Endothelial cell of umbilical vein (primary cell): ENCODE results near the gene IFNB1. TPM values are rescaled to one million over a fixed set of nuclear protein-coding genes. Genes with fewer than 3 reads are reported as not detected.

Source experiments
- BruUV-seq: library from RNA; stranded (reverse); fragments of 400-500 nt; replicated peaks from 2 replicates; lab custom pipeline; 2021; lab: Mats Ljungman, UMichigan
- CTCF ChIA-PET: fragments of 300-600, 350-600 bp; sonication (Branson Sonifier 250); formaldehyde crosslinking; loops from one replicate; lab custom pipeline; 2021; ENCODE audit warnings: antibody characterized with exemption, inconsistent platforms; lab: Charles Lee
- POLR2A ChIA-PET: fragments of 300-600, 350-600 bp; sonication (Branson Sonifier 250); formaldehyde crosslinking; loops from one replicate; lab custom pipeline; 2021; ENCODE audit warnings: antibody characterized with exemption, inconsistent platforms; lab: Charles Lee
- DNase-seq: peaks from one replicate; pipeline ENCODE4 v3.0.0-alpha.2; 2011; ENCODE audit warnings: low read depth, low spot score
- FAIRE-seq: peaks from 2 replicates; lab custom pipeline; 2011; peaks lifted over from hg19 to GRCh38; lab: Jason Lieb, UNC
- H2AFZ ChIP-seq: 2 replicates; pipeline ENCODE4 v1.6.0; 2012; ENCODE audit warnings: low read depth, low read length, control low read depth, inconsistent platforms
- H3K27ac ChIP-seq: 2 replicates; pipeline ENCODE4 v1.5.1; 2011; ENCODE audit warnings: low read depth, mild to moderate bottlenecking, control low read depth, low read length, moderate library complexity; ENCODE audit not compliant: insufficient read depth
- H3K27me3 ChIP-seq, 2 experiments: 2 replicates each; pipeline versions ENCODE4 v1.6.0 to v1.6.1; 2011; ENCODE audit warnings: low read length in 2 of 2, mixed read lengths in 1 of 2; ENCODE audit not compliant: control insufficient read depth in 2 of 2, insufficient read depth in 2 of 2
- H3K36me3 ChIP-seq, 2 experiments: 2 replicates in 1 of 2; 3 replicates in 1 of 2; pipeline ENCODE4 v1.5.1; 2011; ENCODE audit warnings: low read length in 2 of 2, mild to moderate bottlenecking in 1 of 2, moderate library complexity in 1 of 2; ENCODE audit not compliant: control insufficient read depth in 2 of 2, insufficient read depth in 2 of 2; ENCODE audit errors: extremely low read depth in 1 of 2
- H3K4me1 ChIP-seq: 3 replicates; pipeline ENCODE4 v1.5.1; 2011; ENCODE audit warnings: mild to moderate bottlenecking, low read length; ENCODE audit not compliant: control insufficient read depth, insufficient read depth; ENCODE audit errors: extremely low read depth
- H3K4me2 ChIP-seq: 2 replicates; pipeline ENCODE4 v1.6.1; 2011; ENCODE audit warnings: low read length, control low read depth, mixed read lengths; ENCODE audit not compliant: insufficient read depth
- H3K4me3 ChIP-seq, 3 experiments: fragments of 200-600 bp in 1 of 3; sonication (generic), shearing (Covaris generic) in 1 of 3; replicated peaks in 1 of 3; 2 replicates each; pipeline ENCODE4 v1.5.1; 2011 to 2016; ENCODE audit warnings: control low read depth in 3 of 3, low read length in 3 of 3, mild to moderate bottlenecking in 2 of 3, inconsistent platforms in 1 of 3, low read depth in 1 of 3, moderate library complexity in 1 of 3; ENCODE audit not compliant: insufficient read depth in 1 of 3
- H3K79me2 ChIP-seq: 2 replicates; pipeline ENCODE4 v1.6.0; 2012; ENCODE audit warnings: low read length, inconsistent platforms; ENCODE audit not compliant: control insufficient read depth, insufficient read depth
- H3K9ac ChIP-seq: replicated peaks from 2 replicates; pipeline ENCODE3; 2011; ENCODE audit warnings: low read length, control low read depth; ENCODE audit not compliant: insufficient read depth; ENCODE audit errors: extremely low read depth
- H3K9me1 ChIP-seq: replicated peaks from 3 replicates; pipeline ENCODE4 v1.6.0; 2011; ENCODE audit warnings: mild to moderate bottlenecking, low read length; ENCODE audit not compliant: control insufficient read depth, insufficient read depth; ENCODE audit errors: extremely low read depth
- H3K9me3 ChIP-seq: replicated peaks from 2 replicates; pipeline ENCODE4 v1.5.1; 2012; ENCODE audit warnings: low read length, inconsistent platforms; ENCODE audit not compliant: control insufficient read depth, insufficient read depth
- H4K20me1 ChIP-seq: replicated peaks from 2 replicates; pipeline ENCODE3; 2011; ENCODE audit warnings: mild to moderate bottlenecking, low read length; ENCODE audit not compliant: control insufficient read depth, insufficient read depth; ENCODE audit errors: extremely low read depth
- EZH2 ChIP-seq: IDR thresholded peaks from 2 replicates; pipeline ENCODE4 v1.6.1; 2012; ENCODE audit warnings: borderline replicate concordance, low read depth, mild to moderate bottlenecking, moderate library complexity, low read length, inconsistent platforms; ENCODE audit not compliant: severe bottlenecking
- FOS ChIP-seq: IDR thresholded peaks from 2 replicates; pipeline ENCODE4 v1.6.1; 2011; ENCODE audit warnings: mild to moderate bottlenecking, low read length, moderate library complexity, borderline replicate concordance; ENCODE audit not compliant: insufficient read depth
- MYC ChIP-seq: IDR thresholded peaks from one replicate; pipeline ENCODE4 v1.6.1; 2011; ENCODE audit warnings: mild to moderate bottlenecking, low read depth, low read length
- POLR2A ChIP-seq: IDR thresholded peaks from 2 replicates; pipeline ENCODE4 v1.6.1; 2012; ENCODE audit warnings: low read depth, mild to moderate bottlenecking, control low read depth, low read length
- POLR2AphosphoS5 ChIP-seq: IDR thresholded peaks from 2 replicates; pipeline ENCODE4 v1.6.1; 2012; ENCODE audit warnings: low read depth, mild to moderate bottlenecking, control low read depth, low read length, moderate library complexity; ENCODE audit not compliant: insufficient read depth
- dilution Hi-C: fragments of 300-500 bp; cut with MboI; formaldehyde crosslinking; loops from one replicate; pipeline ENCODE4 v1.15.0; 2019; ENCODE audit warnings: low sequenced_read_pairs; ENCODE audit not compliant: extremely low pct_ligation_motif_present
- intact Hi-C: fragments of 100-400 bp; cut with micrococcal nuclease; formaldehyde crosslinking; loops from one replicate; pipeline ENCODE4 v1.10.0; 2022
- polyA plus RNA-seq, 4 experiments: library from polyadenylated mRNA; depleted of rRNA in 3 of 4; stranded (reverse) in 3 of 4; unstranded in 1 of 4; fragments of >200 nt; gene quantifications; 2 replicates each; pipeline versions ENCODE4 v1.2.1 to v1.2.3, GENCODE V29; 2011 to 2012; ENCODE audit warnings: missing spikeins in 1 of 4
- total RNA-seq: library from RNA; stranded (reverse); gene quantifications from 2 replicates; pipeline ENCODE4 v1.2.3, GENCODE V29; 2021
- TF ChIP-seq, protein P1 (sequence below): IDR thresholded peaks from 2 replicates; pipeline ENCODE4 v1.6.1; 2011; ENCODE audit not compliant: insufficient read depth, insufficient read length

IFNB1 gene
- total and polyA plus RNA-seq, 2 donors (not counting 3 experiments of a cell fraction or from before 2014, with no cell fraction given) = not detected

DNA sequence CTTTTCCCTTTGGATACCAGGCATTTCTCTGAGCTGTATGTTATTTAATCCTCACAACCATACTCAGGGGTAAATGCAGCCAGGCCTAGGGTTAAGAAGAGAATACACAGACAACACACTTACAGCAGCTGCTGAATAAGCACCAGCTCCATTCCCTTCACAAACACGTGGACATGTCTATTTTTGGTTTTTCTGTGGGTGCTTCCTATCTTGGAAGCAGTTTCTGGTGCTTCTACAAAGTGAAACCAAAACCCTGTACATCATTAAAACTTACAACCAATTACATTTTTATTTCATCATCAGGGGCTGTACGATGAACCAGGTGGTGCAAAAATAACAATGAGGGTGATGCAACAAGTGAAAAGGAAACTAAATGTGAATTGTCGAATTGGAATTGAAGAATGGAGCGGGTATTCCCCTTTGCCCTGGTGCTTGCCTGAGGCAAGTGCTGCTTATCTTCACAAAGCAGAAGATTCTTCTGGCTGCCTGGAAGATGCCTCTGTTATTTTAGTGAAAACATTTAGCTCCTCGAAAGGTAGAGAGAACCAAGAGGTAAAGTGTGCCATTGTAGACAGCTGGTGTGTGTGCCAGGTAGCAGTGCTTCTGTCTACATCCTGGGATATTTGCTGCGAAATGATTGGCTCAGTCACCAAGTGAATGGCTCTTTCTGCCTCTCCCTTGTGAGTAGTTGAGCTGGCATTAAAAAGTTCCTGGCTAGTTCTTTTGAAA, 18.6 kb upstream of the IFNB1 start:
- no peak for TF ChIP-seq MYC
- TF ChIP-seq EZH2 = no peak
- no peak for TF ChIP-seq POLR2A
- TF ChIP-seq FOS = no peak
- TF ChIP-seq, protein P1, sequence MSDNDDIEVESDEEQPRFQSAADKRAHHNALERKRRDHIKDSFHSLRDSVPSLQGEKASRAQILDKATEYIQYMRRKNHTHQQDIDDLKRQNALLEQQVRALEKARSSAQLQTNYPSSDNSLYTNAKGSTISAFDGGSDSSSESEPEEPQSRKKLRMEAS = no peak
- no peaks in the 10 kb centered on the region for H3K79me2 ChIP-seq
- no peaks in the 10 kb centered on the region for H4K20me1 ChIP-seq
- H3K9me1 ChIP-seq = no peaks in the 10 kb centered on the region
- no peak overlapping the region for H3K4me3 ChIP-seq
- intact Hi-C loops = no loop called here
- no peak overlapping the region for H3K4me2 ChIP-seq
- DNase-seq (peak; percentile 40), FAIRE-seq (no peak)
- no peak overlapping the region for H3K27ac ChIP-seq
- peak overlapping the region; percentile 77 for H2AFZ ChIP-seq
- CTCF ChIA-PET = interaction anchor here (0.8 to 2.1 kb wide), 5 partner anchors 8 to 26 kb away, joined by 3 to 12 read pairs (median 5); partner anchors contain the start of gene IFNB1
- no TSS peak for BruUV-seq
- no peak overlapping the region for H3K9ac ChIP-seq
- no peaks in the 10 kb centered on the region for H3K9me3 ChIP-seq
- H3K4me1 ChIP-seq = peaks cover 7% of the 10 kb centered on the region
- no peaks in the 10 kb centered on the region for H3K36me3 ChIP-seq
- POLR2A ChIA-PET = no interaction called here
- dilution Hi-C loops = no loop called here
- no peaks in the 10 kb centered on the region for H3K27me3 ChIP-seq

DNA sequence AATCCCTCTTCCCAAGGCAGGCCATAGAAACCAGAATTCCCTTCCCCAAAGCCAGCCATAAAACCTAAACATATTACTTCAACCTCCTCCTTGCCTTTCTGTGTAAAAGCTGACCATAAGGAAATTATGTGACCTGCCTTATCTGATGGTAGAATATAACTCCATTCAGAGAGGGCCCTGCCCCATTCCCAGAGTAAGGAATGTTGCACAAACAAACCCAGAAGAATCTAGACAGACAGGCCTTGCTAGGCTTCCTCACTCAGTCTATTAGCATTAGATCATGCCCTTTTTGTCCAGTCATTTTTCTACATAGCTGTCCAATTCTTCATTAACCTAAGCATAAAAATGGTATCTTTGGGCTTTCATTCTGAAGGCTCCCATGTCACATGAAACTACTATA, 17.8 kb upstream of the IFNB1 start:
- peaks cover 9% of the 10 kb centered on the region for H3K4me1 ChIP-seq
- ChIA-PET POLR2A (no interaction called here), CTCF (interaction anchor here (1.0 to 2.1 kb wide), 3 partner anchors 15 to 25 kb away, joined by 5 to 12 read pairs (median 6); partner anchors contain the start of gene IFNB1)
- no peaks in the 10 kb centered on the region for H3K36me3 ChIP-seq
- DNase-seq (no peak), FAIRE-seq (no peak)
- dilution Hi-C loops = no loop called here
- no peak overlapping the region for H3K9ac ChIP-seq
- no peaks in the 10 kb centered on the region for H3K9me1 ChIP-seq
- H3K9me3 ChIP-seq = no peaks in the 10 kb centered on the region
- no peak overlapping the region for H2AFZ ChIP-seq
- intact Hi-C loops = no loop called here
- H4K20me1 ChIP-seq = no peaks in the 10 kb centered on the region
- no peak overlapping the region for H3K4me2 ChIP-seq
- no peaks in the 10 kb centered on the region for H3K79me2 ChIP-seq
- BruUV-seq = no TSS peak
- no peak overlapping the region for H3K27ac ChIP-seq
- TF ChIP-seq MYC (no peak), POLR2AphosphoS5 (no peak)
- no peak overlapping the region for H3K4me3 ChIP-seq
- H3K27me3 ChIP-seq = no peaks in the 10 kb centered on the region
